ENCODE results near the gene DNAH1. TPM values are rescaled to one million over a fixed set of nuclear protein-coding genes. Genes with fewer than 3 reads are reported as not detected.

DNAH1 gene
- total RNA-seq, 2 donors from 2014 or later = 1.5 to 2.5 TPM

DNA sequence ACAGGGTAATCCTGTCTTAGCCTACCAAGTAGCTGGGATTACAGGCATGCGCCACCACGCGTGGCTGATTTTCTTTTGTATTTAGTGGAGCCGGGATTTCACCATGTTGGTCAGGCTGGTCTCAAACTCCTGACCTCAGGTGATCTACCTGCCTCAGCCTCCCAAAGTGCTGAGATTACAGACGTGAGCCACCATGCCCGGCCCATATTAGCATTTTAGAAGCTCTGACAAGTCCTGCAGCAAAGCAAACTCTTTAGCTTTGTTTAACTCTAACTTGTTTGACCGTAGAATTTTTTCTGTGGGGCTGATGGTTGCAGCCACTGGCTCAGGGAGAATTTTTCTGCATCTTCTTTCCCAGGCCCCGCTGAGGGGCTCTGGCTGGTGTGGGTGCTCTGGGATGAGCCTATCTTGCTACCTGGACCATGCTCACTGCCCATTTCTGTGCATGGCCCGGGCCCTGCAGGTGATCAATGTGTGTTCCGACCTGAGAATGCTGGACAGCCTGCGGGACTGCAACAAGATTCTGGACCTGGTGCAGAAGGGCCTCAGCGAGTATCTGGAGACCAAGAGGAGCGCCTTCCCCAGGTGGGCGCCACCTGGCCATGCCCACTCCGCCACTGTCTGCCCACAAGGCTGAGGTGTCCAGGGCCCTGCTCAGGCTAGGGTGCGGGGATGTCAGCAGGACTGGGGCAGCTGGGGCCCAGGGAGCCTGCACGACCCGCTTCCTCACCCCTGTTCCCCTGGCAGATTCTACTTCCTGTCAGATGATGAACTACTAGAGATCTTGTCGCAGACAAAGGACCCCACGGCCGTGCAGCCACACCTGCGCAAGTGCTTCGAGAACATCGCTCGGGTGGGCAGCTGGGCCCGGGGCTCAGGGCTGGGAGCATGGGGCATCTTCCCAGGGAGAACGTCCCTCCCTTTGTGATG lies 41.3 kb downstream of the DNAH1 start:
- Histone ChIP-seq H3K27ac (no peak overlapping the region), H3K36me3 (no peaks in the 10 kb centered on the region), H3K27me3 (no peaks in the 10 kb centered on the region), H3K4me1 (no peaks in the 10 kb centered on the region), H3K9me3 (no peaks in the 10 kb centered on the region), H3K4me3 (no peak overlapping the region)
- DNase-seq (ENCODE audit: low spot score) = no peak
- TF ChIP-seq, protein P1, sequence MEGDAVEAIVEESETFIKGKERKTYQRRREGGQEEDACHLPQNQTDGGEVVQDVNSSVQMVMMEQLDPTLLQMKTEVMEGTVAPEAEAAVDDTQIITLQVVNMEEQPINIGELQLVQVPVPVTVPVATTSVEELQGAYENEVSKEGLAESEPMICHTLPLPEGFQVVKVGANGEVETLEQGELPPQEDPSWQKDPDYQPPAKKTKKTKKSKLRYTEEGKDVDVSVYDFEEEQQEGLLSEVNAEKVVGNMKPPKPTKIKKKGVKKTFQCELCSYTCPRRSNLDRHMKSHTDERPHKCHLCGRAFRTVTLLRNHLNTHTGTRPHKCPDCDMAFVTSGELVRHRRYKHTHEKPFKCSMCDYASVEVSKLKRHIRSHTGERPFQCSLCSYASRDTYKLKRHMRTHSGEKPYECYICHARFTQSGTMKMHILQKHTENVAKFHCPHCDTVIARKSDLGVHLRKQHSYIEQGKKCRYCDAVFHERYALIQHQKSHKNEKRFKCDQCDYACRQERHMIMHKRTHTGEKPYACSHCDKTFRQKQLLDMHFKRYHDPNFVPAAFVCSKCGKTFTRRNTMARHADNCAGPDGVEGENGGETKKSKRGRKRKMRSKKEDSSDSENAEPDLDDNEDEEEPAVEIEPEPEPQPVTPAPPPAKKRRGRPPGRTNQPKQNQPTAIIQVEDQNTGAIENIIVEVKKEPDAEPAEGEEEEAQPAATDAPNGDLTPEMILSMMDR (IDR thresholded peaks at IDR 0.05) = no peak

DNA sequence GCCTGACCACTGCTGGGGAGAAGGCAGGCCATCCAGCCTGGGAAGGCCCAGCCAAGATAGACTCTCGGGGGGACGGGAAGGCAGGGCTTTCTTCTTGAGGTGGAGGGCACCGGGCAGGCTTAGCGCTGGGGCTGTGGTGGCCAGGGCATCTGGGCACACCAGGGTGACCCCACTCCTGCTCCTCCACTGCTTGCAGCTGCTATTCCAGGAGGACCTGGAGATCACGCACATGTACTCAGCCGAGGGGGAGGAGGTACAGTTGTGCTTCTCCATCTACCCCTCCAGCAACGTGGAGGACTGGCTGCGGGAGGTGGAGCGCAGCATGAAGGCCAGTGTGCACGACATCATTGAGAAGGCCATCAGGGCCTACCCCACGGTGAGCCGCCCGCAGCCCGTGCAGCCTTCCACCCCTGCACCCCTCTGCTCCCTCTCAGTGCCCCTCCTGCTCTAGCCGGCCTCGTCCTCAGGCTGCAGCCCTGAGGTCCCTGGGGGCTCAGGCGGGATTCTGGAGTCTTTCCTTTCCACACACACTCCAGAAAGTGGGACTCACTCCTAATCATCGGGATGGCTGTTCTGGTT lies 42.3 kb downstream of the DNAH1 start:
- Histone ChIP-seq H3K36me3 (no peaks in the 10 kb centered on the region), H3K4me1 (no peaks in the 10 kb centered on the region), H3K27ac (no peak overlapping the region), H3K4me3 (no peak overlapping the region), H3K27me3 (no peaks in the 10 kb centered on the region), H3K9me3 (no peaks in the 10 kb centered on the region)
- no peak for DNase-seq (ENCODE audit: low spot score)
- TF ChIP-seq, protein P1 (IDR thresholded peaks at IDR 0.05) = no peak

DNA sequence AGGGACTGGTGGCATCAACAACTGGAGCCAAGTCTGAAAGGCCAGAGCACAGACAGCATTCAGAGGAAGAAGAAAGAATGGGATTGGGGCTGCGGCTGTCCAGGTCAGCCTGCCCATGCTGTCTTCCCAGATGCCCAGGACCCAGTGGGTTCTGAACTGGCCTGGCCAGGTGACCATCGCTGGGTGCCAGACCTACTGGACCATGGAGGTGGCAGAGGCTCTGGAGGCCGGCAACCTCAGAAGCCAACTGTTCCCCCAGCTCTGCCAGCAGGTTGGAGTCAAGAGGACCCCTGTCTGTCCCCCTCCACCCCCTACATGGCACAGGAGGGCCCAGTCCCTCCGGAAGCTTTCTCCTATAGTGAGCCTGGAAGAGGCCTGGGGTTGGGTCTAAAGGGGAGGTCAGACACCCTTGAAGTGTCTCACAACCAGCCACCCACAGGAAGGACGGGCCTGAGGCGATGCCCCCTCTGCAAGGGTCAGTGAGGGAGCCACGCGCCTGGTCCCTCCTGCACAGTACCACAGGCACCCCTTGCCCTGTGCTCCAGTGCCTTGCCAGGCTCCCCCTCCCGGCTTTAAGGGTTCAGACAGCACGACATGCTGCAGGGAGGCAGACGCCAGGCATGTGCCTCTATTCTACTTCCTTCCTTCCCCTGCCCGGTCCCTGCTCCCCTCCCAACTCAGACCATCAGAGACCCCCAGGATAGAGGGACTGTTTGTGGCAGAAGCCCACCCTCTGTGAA lies 43.2 kb downstream of the DNAH1 start:
- Histone ChIP-seq H3K4me3 (no peak overlapping the region), H3K27me3 (no peaks in the 10 kb centered on the region), H3K9me3 (no peaks in the 10 kb centered on the region), H3K36me3 (no peaks in the 10 kb centered on the region), H3K27ac (no peak overlapping the region), H3K4me1 (no peaks in the 10 kb centered on the region)
- DNase-seq (ENCODE audit: low spot score) = no peak
- TF ChIP-seq, protein P1 (IDR thresholded peaks at IDR 0.05) = no peak

DNA sequence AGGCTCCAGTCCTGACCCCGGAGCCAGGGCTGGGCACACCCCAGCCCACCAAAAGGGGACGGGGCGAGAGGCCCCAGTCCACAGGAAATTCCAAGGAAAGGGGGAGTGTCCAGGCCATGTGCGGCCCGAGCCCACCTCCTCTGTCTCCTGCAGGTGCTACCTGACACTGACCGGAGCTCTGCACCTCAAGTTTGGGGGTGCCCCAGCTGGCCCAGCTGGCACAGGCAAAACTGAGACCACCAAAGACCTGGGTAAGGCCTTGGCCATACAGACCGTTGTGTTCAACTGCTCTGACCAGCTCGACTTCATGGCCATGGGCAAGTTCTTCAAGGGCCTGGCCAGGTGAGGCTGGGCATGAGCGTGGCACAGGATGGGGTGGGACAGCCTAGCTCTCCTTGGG lies 44.9 kb downstream of the DNAH1 start:
- Histone ChIP-seq H3K27ac (no peak overlapping the region), H3K27me3 (no peaks in the 10 kb centered on the region), H3K9me3 (no peaks in the 10 kb centered on the region), H3K4me3 (no peak overlapping the region), H3K4me1 (no peaks in the 10 kb centered on the region), H3K36me3 (no peaks in the 10 kb centered on the region)
- DNase-seq (ENCODE audit: low spot score) = no peak
- TF ChIP-seq, protein P1 (IDR thresholded peaks at IDR 0.05) = no peak

DNA sequence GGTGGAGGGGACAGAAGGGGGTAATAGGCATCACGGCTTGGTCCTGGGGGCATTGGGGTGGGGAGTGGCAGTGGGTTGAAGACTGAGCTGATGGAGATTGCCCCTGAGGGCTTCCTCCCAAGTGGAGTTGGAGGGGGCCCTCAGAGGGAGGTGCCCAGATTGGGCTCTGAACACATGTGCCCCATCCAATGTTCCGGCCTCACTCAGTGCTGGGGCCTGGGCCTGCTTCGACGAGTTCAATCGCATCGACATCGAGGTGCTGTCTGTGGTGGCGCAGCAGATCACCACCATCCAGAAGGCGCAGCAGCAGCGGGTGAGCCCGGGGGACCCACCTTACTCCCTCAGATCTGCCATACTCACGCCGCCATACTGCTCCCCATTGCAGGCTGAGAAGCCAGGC lies 45.3 kb downstream of the DNAH1 start:
- Histone ChIP-seq H3K27ac (no peak overlapping the region), H3K9me3 (no peaks in the 10 kb centered on the region), H3K36me3 (no peaks in the 10 kb centered on the region), H3K4me3 (no peak overlapping the region), H3K27me3 (no peaks in the 10 kb centered on the region), H3K4me1 (no peaks in the 10 kb centered on the region)
- no peak for DNase-seq (ENCODE audit: low spot score)
- TF ChIP-seq, protein P1 (IDR thresholded peaks at IDR 0.05) = no peak

Data from right atrium auricular region (tissue), 2 donors.